Measurements from ENCODE around the gene CCL18. TPM values are rescaled to one million over a fixed set of nuclear protein-coding genes. Genes with fewer than 3 reads are reported as not detected.

Gene CCL18
- total RNA-seq, 2 experiments from 2014 or later = not detected

DNA sequence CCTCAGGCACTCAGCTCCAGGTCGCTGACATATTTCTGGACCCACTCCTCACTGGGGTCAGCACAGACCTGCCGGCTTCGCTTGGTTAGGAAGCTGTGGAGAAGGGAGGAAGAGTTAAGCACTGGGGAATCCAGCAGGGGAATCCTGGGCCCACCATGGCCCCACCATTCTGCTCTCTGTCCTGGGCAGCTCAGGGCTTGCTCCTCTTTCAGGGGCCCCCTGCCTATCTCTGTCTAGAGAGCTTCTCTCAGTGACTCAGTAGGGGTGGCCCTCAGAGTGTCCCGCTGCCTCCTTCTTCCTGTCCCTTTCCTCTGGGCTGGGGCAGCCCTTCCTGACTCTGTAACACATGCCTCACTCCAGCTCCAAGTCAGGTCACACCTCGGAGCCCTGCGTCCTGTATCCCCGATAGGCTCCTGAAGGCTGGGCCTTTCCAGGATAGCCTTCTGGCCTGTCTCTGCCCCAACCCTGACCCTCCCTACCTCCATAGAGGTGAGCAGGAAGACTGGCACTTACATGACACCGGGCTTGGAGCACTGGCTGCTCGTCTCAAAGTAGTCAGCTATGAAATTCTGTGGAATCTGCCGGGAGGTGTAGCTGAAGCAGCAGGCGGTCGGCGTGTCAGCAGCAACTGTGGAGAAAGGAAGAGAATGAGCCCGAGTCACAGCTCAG, 24.7 kb downstream of the CCL18 start:
- Histone ChIP-seq H3K36me3 (ENCODE audit: insufficient read depth, low read length) (no peaks in the 10 kb centered on the region), H3K9me2 (ENCODE audit: insufficient read depth, low read length) (no peaks in the 10 kb centered on the region), H3K4me1 (ENCODE audit: insufficient read depth, low read length, poor library complexity, severe bottlenecking) (peaks cover 16% of the 10 kb centered on the region), H3K27ac (ENCODE audit: low read depth, low read length, poor library complexity, severe bottlenecking) (no peak overlapping the region), H3K4me2 (ENCODE audit: low read length) (no peak overlapping the region), H2AFZ (ENCODE audit: low read length) (no peak overlapping the region), H3K4me3 (ENCODE audit: low read depth, low read length, poor library complexity, severe bottlenecking) (no peak overlapping the region), H3K79me2 (ENCODE audit: insufficient read depth, low read depth, low read length) (no peaks in the 10 kb centered on the region), H4K20me1 (ENCODE audit: insufficient read depth, low read length) (no peaks in the 10 kb centered on the region), H3K9me3 (ENCODE audit: low read length) (no peaks in the 10 kb centered on the region)
- POLR2A ChIA-PET = no interaction called here
- intact Hi-C loops (cut with micrococcal nuclease; ENCODE audit: unreplicated experiment) = no loop called here
- CTCF ChIA-PET (ENCODE audit: unreplicated experiment) = no interaction called here
- no TSS peak for BruUV-seq (replicated peaks)
- no peak for DNase-seq (ENCODE audit: low spot score)
- TF ChIP-seq EZH2phosphoT487 (IDR thresholded peaks at IDR 0.05; ENCODE audit: borderline replicate concordance, low read depth, low read length) = no peak
- TF ChIP-seq, protein P1, sequence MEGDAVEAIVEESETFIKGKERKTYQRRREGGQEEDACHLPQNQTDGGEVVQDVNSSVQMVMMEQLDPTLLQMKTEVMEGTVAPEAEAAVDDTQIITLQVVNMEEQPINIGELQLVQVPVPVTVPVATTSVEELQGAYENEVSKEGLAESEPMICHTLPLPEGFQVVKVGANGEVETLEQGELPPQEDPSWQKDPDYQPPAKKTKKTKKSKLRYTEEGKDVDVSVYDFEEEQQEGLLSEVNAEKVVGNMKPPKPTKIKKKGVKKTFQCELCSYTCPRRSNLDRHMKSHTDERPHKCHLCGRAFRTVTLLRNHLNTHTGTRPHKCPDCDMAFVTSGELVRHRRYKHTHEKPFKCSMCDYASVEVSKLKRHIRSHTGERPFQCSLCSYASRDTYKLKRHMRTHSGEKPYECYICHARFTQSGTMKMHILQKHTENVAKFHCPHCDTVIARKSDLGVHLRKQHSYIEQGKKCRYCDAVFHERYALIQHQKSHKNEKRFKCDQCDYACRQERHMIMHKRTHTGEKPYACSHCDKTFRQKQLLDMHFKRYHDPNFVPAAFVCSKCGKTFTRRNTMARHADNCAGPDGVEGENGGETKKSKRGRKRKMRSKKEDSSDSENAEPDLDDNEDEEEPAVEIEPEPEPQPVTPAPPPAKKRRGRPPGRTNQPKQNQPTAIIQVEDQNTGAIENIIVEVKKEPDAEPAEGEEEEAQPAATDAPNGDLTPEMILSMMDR (conservative IDR thresholded peaks at IDR 0.05; ENCODE audit: low read length) = no peak

DNA sequence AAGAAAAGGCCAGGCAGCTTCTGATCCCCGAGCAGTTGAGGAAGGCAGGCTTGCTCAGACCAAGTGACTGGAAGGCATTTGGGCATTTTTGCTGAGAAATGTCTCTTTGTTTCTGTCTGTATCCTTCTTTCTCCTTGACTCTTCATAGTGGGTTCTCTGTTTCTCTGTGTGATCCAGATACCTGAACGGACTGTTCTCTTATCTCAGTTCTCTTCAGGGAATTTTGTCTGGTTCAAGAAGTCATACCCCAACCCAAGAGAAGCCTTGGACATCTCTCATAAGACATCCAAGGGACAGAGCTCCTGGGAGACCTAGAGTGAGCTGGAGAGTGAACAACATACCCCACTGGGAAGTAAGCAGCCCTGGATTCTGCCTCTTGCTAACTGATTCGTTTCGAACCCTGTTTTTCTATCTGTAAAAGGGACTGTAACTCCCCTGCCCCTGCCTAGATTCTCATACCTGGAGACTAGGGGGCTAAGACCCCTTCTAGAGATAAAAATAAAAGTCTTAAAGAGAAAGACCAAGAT, 25.3 kb downstream of the CCL18 start:
- CTCF ChIA-PET (ENCODE audit: unreplicated experiment) = no interaction called here
- no peak overlapping the region for H3K27ac ChIP-seq (ENCODE audit: low read depth, low read length, poor library complexity, severe bottlenecking)

More for the DNA sequence above, 25.3 kb downstream of the CCL18 start:
- peaks cover 16% of the 10 kb centered on the region for H3K4me1 ChIP-seq (ENCODE audit: insufficient read depth, low read length, poor library complexity, severe bottlenecking)
- H3K9me2 ChIP-seq (ENCODE audit: insufficient read depth, low read length) = no peaks in the 10 kb centered on the region
- H3K4me3 ChIP-seq (ENCODE audit: low read depth, low read length, poor library complexity, severe bottlenecking) = no peak overlapping the region
- no peak for TF ChIP-seq EZH2phosphoT487 (IDR thresholded peaks at IDR 0.05; ENCODE audit: borderline replicate concordance, low read depth, low read length)
- TF ChIP-seq, protein P1 (conservative IDR thresholded peaks at IDR 0.05; ENCODE audit: low read length) = no peak
- intact Hi-C loops (cut with micrococcal nuclease; ENCODE audit: unreplicated experiment) = no loop called here
- no peaks in the 10 kb centered on the region for H3K9me3 ChIP-seq (ENCODE audit: low read length)
- H3K79me2 ChIP-seq (ENCODE audit: insufficient read depth, low read depth, low read length) = no peaks in the 10 kb centered on the region
- H4K20me1 ChIP-seq (ENCODE audit: insufficient read depth, low read length) = no peaks in the 10 kb centered on the region
- no peak overlapping the region for H2AFZ ChIP-seq (ENCODE audit: low read length)
- no TSS peak for BruUV-seq (replicated peaks)
- no peak for DNase-seq (ENCODE audit: low spot score)
- H3K36me3 ChIP-seq (ENCODE audit: insufficient read depth, low read length) = no peaks in the 10 kb centered on the region
- H3K4me2 ChIP-seq (ENCODE audit: low read length) = peak overlapping the region; percentile 43; the same call in 1 of the 2 replicates
- POLR2A ChIA-PET = no interaction called here
